ENCODE results near the gene CKS1B.
A peak's percentile ranks its signal among the peaks of the same experiment; 100 is the strongest.

The CKS1B gene

GRCh38 chr1:154974102-154974807, at the start of gene CKS1B:
Gene CKS1B (plus strand): TSS chr1:154974681. CDS start chr1:154974746, 65 bp downstream.
- DNase-seq, result peak; percentile 100

DNA sequence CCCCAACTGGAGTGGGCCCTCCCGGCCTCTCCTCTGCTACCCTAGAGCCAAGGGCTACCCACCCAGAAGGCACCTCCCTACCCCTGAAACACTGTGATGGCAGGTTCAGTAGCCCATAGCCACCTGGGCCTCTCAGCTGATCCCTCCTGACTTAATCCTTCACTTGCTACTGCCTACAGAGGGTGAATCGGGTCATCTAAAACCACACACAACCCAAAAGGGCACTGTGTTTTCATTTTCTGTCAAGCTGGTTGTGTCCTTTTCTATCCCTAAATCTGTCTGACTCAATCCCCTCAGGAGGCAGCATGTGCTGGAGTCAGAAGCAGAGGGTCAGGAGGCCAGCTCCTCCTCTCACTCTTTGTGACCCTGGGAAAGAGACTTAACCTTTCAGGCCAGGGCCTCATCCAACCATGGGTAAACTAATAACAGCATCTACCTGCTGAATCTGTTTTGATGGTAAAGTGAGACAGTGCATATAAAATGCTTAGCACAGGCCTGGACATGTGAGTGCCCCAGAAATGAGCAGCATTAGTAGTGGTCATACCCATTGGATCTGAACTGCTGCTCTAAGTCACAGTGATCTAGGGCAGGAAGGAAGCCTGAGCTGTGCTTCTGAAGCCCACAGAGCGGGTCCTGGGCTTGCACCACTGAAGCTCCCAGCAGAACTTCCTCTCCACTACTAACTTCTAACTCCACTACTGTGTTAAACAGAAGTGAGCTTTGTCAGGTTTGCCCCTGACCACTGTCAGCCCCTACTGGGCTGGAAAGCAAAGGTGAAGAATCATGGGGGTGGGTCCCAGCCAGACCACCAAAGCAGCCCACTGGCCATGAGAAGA, 48.9 kb upstream of the CKS1B start:
- DNase-seq, result peak; percentile 93 to 94

GRCh38 chr1:154926201-154926600, 48.3 kb upstream of the CKS1B start:
- DNase-seq, result no peak

GRCh38 chr1:154931940-154932487, 42.5 kb upstream of the CKS1B start:
- DNase-seq, result no peak

- DNase-seq, result no peak
Observed at GRCh38 chr1:154934358-154934948, 40.0 kb upstream of the CKS1B start.

DNA sequence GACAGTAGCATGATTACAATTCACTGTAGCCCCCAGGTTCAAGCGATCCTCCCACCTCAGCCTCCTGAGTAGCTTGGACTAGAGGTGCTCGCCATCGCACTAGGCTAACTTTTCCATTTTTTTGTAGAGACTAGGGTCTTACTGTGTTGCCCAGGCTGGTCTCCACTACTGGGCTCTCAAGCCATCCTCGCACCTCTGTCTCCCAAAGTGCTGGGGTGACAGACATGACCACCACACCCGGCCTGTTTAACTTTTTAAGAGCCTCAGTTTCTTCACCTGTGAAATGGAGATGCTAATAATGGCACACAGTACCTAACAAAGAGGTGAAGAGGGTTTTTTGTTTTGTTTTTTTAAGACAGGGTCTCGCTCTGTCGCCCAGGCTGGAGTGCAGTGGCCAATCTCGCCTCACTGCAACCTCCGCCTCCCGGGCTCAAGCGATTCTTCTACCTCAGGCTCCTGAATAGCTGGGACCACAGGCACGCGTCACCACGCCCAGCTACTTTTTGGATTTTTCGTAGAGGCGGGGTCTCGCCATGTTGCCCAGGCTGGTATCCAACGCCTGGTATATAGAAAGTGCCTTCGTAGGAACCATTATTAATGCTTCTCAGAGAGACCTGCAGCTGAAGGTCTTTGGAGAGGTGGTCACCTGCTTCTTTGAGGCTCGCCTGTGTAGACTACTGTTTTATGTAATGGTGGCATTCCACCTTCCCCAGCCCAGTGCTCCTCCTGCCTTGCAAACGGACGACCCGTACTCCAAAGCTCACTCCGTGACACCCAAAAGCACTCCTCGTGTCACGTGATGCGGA, 38.5 kb upstream of the CKS1B start:
- no peak for DNase-seq

GRCh38 chr1:154936555-154937084, 37.9 kb upstream of the CKS1B start, which contains the start of gene PMVK:
Gene PMVK (minus strand): TSS chr1:154936719. CDS start chr1:154936685, 34 bp downstream.
- peak; percentile 90 to 91 for DNase-seq

- DNase-seq, result peak; percentile 92 to 93
Observed at GRCh38 chr1:154937085-154937987, 37.1 kb upstream of the CKS1B start.

GRCh38 chr1:154937988-154938386, 36.5 kb upstream of the CKS1B start:
- no peak for DNase-seq

GRCh38 chr1:154938604-154939399, 35.7 kb upstream of the CKS1B start:
- DNase-seq, result no peak

GRCh38 chr1:154940213-154940560, 34.3 kb upstream of the CKS1B start:
- no peak for DNase-seq

DNA sequence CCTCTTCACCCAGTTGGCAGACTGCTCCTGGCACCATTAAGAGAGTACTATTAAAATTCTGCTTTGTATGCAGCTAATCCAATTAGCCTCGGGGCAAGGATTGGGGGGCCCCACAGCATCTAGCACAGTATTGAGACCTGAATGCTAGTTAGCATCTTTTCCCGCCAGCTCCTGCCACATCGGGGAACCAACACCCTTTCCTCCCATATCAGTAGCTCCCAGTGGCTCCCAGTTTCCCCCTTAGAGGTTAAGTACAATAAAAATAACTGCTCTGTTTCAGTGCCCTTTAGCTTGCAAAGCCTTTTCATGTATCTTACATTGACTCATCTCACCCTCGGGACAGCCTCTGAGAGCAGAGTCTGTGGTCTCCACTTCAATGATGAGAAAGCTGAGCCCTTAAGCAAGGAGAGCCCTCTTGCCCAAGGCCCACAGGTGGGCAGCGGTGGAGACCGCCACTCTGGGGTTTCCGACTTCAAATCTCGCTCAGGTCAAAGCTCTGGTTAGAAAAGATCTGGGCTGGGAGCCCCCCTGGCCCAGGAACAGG, 33.8 kb upstream of the CKS1B start:
- no peak for DNase-seq

- no peak for DNase-seq
Observed at GRCh38 chr1:154941333-154942013, 33.0 kb upstream of the CKS1B start.

DNA sequence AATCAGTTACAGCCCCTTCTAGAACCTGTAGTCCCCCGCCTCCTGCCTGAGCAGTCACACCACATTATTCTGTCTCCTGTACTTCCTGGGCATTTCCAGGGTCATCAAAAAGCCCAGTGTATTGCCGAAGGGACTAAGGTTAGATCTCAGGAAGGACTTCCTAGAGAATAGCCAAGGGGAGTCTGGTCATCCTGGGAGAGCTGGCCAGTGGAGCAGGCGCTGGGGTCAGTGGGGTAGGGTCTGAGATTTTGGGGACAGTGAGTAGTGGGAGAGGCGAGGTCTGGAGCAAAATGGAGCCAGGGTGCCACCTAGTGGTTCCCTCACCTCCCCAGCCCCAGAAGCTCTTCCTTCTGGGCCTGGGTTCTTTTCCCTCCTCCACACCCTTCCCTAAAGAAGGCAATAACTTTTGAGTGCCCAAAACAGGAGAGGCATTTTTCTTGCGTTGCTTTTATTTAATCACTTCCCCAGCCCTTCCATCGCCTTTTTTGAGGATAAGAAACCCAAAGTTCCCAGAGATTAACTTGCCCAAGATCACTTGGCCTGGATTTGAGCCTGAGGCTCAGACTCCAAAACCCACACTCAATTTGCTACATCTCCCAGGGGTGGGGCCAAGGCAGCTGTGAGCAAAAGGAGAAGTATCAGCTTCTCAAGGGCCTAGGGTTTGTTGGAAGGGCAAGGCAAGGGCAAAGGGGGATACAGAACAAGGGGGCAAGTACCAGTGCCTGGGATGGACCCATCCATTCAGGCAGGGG, 30.7 kb upstream of the CKS1B start:
- DNase-seq, result peak; percentile 72 to 77

- no peak for DNase-seq
Observed at GRCh38 chr1:154944401-154945159, 29.9 kb upstream of the CKS1B start.

DNA sequence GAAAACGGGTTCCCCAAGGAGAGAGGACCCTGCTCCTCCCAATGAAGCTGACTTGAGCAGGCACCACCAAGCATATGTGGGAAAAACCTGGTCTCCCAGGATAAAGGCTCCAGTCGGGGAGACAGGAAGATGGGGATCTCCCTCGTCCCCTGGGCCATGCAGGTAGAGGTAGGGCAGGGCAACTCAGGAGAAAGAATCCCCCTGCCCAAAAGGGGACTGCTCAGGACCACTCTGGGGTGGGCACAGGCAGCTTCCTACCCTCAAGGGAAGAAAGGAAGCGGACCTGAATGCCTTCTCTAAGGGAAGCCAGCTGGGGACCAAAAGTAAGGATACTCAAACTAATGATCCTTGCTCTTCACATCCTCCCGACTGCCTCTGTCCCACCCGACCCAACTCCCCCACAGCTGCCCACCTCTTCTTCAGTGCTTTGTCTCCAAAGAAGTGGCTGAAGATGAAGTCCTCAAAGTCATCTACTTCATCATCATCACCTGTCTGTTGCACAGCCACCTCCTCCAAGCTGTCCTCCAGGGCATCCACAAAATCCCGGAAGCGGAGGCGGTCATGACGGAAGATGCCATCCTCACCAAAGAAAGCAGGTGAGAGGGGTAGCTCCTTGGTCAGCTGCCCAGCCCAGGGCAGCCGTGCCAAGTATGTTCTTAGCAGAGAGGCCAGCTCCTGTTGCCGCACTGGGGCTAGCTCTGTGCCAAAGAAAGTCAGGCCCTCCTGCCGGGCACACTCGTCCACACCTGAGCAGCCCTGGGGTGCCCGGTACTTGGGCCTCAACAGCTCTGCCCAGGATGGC, 29.1 kb upstream of the CKS1B start:
- DNase-seq, result no peak
